Testis (tissue), 2 donors: ENCODE results near the gene WDR74.

Experiments
- POLR2A ChIP-seq: fragments of 450-650 bp; IDR thresholded peaks from one replicate; pipeline ENCODE4 v1.6.1; 2017; ENCODE audit warnings: antibody characterized with exemption, mild to moderate bottlenecking, moderate library complexity
- TF ChIP-seq, protein P1 (sequence below), 3 experiments: fragments of 450-650 bp in 2 of 3; fragments of 200-600 bp in 1 of 3; sonication (generic) in 1 of 3; IDR thresholded peaks; one replicate each; pipeline ENCODE4 v1.5.1; 2016 to 2019; ENCODE audit warnings: antibody characterized with exemption in 3 of 3, mild to moderate bottlenecking in 2 of 3, moderate library complexity in 1 of 3

DNA sequence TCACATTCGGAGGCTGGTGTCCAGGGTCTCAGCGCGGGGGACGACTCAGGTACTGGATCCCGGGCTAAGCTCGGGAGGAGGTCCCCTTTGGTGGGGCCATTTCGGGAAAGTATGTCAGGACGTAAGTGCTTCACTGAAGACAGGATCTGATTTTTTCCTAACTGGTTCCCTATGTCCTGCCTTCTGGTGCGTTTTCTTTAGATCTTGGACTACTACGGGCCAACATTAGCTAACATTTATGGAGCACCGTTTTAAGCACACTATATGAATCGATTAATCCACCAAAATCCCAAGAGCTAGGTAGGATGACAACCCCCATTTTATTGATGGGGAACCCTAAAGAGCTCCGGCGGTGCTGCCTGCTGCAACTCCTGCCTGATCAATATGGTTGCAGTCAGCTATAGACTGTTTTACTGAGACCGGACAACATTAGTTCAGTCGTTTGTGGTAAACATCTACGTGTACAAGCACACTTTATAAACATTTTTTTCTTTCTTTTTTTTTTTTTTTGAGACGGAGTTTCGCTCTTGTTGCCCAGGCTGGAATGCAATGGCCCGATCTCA lies 17.0 kb upstream of the WDR74 start:
- TF ChIP-seq, protein P1, sequence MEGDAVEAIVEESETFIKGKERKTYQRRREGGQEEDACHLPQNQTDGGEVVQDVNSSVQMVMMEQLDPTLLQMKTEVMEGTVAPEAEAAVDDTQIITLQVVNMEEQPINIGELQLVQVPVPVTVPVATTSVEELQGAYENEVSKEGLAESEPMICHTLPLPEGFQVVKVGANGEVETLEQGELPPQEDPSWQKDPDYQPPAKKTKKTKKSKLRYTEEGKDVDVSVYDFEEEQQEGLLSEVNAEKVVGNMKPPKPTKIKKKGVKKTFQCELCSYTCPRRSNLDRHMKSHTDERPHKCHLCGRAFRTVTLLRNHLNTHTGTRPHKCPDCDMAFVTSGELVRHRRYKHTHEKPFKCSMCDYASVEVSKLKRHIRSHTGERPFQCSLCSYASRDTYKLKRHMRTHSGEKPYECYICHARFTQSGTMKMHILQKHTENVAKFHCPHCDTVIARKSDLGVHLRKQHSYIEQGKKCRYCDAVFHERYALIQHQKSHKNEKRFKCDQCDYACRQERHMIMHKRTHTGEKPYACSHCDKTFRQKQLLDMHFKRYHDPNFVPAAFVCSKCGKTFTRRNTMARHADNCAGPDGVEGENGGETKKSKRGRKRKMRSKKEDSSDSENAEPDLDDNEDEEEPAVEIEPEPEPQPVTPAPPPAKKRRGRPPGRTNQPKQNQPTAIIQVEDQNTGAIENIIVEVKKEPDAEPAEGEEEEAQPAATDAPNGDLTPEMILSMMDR (IDR thresholded peaks at IDR 0.05) = no peak
- no peak for TF ChIP-seq POLR2A
